HG02885 (cell line): Measurements from ENCODE around the gene RHBDL2.
"Not testable (repeated sequence)": the region's sequence is repeated elsewhere in the genome, so short reads cannot be mapped to it uniquely, and the experiment has no call there.

Source experiments
- ATAC-seq: cut with Tn5 transposase; IDR thresholded peaks from one replicate; pipeline ENCODE4 v1.9.1; 2021; ENCODE audit warnings: mild to moderate bottlenecking; ENCODE audit not compliant: unreplicated experiment, poor library complexity

Gene RHBDL2, protein sequence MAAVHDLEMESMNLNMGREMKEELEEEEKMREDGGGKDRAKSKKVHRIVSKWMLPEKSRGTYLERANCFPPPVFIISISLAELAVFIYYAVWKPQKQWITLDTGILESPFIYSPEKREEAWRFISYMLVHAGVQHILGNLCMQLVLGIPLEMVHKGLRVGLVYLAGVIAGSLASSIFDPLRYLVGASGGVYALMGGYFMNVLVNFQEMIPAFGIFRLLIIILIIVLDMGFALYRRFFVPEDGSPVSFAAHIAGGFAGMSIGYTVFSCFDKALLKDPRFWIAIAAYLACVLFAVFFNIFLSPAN

DNA sequence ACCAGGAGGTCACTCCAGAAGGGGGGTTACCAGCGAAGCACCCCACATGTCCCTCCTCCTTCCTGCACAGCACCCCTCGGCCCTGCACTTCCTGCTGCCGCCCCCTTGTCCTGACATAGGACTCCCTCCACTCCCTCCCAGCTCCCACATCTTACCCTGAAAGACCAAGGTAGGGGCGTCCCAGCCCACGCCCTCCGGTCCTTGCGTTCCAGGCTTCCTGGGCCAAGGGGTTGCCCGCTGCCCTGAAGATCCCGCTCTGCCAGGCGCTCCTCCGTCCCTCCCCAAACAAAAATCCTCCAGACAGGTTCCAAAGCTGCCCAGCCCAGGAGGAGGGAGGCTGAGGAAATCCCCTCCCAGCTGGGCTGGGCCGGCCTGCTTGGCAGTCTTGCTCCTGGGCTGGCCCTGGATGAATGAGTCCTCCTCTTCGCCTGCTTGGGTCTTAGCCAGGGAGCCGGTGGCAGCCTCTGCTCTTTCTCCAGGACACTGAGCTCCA lies at the start of gene RHBDL2:
TSS of gene RHBDL2 (minus strand) at position 304 of the 493 bp plus-strand sequence. CDS start 22,618 bp downstream, outside the sequence.
- no peak for ATAC-seq

DNA sequence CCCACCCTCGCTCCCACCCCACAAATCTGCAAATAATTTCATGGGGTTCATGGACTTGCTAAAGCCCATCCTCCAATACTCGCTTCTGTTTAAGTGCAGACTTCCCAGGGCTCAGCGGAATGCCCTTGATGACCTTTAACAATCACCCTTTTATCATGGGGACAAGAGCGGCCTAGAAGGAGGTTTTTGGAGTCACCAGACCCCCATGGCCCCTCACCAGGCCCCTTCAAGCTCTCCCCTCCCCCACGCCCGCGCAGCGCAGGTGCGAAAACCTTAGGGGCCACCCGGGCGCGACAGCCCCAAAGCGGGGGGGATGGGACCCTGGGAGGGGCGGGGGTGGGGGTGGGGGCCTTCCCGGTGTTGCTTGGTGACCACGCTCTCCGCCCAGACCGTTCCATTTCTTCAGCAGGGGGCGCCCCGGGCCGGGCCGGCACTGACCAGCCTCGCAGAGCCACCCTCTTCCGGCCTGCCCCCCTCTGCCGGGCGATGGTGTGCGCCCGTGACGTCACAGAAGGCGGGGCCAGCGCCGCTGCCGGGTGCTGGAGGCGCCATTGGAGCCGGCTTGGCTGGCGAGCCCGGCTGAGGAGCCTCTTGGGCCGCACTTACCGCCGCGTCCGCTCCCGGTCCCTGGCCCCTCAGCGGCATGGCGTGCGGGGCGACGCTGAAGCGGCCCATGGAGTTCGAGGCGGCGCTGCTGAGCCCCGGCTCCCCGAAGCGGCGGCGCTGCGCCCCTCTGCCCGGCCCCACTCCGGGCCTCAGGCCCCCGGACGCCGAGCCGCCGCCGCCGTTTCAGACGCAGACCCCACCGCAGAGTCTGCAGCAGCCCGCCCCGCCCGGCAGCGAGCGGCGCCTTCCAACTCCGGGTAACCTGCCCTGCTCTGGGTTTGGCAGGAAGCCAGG lies 49.4 kb upstream of the RHBDL2 start, which contains the start of gene AKIRIN1:
TSS of gene AKIRIN1 (plus strand) at position 539 of the 900 bp plus-strand sequence. CDS start at position 644, 105 bp downstream.
- ATAC-seq = peak; percentile 95

DNA sequence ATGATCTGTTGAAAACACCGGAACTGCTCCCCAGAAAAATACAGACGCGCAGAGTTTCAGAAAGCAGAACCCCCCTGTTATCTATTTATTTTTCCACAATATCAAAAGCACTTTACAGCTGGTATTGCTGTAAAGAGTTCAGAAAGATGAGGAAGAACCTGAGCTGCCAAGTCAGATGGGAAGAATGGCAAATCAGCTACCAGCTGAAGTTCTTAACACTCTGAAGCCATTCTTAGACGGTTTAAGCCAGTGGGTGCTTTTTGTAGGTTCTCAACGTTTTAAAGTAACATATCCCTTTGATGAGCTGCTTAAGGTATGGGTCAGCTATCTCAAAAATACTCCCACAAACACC lies 48.7 kb upstream of the RHBDL2 start:
- ATAC-seq = no peak

DNA sequence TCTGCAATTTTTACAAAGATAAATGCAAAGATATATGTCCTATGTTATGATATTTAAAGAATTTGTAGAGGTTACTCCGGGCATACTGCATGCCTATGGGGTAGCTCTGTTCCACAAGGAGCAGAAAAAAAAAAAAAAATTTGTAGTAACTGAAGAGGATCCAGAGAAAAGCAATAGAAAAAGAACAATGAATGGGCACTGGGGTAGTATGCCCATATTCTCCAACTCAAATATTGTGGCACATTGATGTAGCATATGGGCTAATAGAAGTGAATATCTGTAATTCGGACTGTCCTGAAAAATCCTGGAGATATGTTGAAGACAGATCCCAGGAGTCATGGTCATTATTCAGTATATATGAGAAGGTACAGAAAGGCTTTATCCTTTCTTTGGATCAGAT lies 48.3 kb upstream of the RHBDL2 start:
- ATAC-seq = no peak

DNA sequence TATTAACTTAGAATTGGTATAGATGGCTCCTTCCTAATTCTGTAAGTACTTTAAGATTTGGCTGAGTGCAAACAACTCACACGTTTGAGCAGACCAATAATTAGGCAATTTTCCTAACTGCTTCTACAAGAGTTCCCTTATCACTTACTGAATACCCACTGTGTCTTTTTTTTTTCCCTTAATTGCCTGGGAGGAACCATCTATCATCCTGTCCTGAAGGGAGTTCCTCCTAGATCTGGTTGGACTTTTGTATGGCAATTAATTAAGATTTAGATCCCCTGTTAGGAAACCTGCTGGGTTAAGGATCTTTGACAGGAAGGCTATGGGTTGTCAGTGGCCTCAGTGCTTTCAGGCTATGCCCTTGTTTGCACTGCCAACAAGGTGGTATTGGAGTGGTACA lies 37.8 kb upstream of the RHBDL2 start:
- ATAC-seq = not testable (repeated sequence)

DNA sequence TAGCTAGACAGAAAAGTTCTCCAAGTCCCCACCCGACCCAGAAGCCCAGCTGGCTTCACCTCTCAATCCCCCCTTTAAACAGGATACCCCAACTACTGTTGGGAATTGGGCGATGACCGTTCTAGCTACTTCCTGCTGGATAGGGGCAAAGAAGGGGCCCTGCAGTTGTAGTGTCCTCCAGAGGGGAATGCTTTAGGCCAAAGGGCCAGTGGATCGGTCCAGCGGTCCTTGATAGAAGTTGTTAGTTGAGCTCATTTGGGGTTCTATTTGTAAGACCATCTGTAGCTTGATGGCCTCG lies 36.6 kb upstream of the RHBDL2 start:
- ATAC-seq = not testable (repeated sequence)

DNA sequence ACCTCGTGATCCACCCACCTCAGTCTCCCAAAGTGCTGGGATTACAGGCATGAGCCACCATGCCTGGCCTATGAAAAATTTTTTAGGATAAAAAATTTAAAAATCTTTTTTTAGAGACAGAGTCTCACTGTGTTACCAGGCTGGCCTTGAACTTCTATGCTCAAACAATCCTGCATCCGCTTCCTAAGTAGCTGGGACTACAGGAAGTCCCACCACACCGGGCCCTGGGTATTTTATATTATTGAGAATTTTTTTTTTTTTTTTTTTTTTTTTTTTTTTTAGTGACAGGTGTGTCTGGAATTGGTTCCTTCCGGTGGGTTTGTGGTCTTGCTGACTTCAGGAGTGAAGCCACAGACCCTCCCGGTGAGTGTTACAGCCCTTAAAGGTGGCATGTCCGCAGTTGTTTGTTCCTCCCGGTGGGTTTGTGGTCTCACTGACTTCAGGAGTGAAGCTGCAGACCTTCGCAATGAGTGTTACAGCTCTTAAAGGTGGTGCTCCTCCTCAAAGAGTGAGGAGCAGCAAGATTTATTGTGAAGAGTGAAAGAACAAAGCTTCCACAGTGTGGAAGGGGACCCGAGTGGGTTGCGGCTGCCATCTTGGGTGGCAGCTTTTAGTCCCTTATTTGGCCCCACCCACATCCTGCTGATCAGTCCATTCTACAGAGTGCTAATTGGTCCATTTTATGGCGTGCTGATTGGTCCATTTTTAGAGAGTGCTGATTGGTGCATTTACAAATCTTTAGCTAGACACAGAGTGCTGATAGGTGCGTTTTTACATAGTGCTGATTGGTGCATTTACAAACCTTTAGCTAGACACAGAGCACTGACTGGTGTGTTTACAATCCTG lies 36.0 kb upstream of the RHBDL2 start:
- not testable (repeated sequence) for ATAC-seq

DNA sequence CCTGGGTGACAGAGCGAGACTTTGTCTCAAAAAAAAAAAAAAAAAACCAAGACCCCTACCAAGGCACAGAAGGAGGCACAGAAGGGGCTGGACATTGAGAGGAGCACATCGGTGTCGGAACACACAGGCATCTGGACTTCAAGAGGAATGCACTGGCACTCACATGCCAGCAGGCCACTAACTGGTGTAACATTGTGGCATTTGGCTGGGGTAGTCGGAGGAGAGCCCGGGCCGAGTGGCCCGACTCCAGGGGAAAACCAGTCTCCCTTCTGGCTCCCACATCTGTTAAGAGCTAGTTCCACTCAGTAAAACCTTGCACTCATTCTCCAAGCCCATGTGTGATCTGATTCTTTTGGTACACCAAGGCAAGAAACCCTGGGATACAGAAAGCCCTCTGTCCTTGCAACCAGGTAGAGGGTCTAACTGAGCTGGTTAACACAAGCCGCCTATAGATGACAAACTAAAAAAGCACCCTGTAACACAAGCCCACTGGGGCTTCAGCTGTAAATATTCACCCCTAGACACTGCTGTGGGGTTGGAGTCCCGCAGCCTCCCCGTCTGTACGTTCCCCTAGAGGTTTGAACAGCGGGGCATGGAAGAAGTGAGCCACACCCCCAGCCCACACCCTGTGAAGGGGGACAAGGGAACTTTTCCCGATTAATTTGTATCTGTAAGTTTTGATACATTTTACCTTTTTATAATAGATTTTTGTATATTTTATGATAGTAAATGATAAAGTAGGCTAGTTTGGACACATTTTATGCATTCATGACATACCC lies 32.2 kb upstream of the RHBDL2 start:
- no peak for ATAC-seq

DNA sequence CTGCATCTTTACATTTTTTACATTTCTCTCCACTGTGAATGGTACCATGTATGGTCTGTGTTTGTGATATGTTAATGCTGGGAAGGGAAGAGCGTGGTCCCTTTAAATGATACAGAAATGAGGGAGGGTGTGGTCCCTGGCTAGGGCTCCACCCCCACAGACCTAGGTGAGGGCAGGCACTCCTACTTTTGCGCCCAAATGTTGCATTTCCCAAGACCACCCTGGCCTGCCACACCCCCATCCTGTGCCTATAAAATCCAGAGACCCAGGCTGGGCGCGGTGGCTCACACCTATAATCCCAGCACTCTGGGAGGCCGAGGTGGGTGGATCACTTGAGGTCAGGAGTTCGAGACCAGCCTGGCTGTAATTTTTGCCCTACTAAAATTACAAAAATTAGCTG lies 31.5 kb upstream of the RHBDL2 start:
- ATAC-seq = not testable (repeated sequence)

DNA sequence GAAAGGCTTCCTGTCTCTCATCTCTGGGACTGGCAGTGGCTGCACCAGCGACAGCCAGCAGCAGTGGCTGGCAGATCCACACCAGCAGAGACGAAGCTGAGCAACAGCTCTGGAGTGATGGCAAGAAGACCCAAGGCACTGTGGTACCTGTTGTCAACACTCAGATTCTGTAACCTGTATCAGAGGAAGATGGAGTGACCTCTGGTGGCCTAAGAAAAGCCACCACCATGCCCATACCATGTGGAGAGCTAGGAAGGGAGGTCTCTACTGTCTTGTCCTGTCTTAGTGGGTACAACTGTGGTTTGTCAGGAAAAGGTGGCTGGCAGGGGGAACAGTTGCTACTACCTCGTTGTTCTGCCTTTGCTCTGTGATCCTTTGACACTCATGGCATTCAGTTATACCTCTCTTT lies 22.5 kb upstream of the RHBDL2 start:
- ATAC-seq = no peak

DNA sequence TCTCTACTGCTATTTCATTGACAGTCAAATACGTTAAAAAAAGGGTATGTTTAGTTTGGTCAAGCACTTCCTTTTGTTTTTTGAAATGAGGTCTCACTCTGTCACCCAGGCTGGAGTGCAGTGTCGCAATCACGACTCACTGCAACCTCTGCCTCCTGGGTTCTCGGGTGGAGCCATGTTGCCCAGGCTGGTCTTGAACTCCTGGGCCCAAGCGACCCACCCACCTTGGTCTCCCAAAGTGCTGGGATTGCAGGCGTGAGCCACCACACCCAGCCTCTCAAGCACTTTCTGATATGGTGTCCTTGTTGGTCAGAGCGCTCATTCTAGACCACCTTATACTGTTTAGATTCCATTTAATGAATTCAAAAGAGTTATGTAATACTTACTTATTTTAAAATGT lies 20.9 kb upstream of the RHBDL2 start:
- no peak for ATAC-seq

DNA sequence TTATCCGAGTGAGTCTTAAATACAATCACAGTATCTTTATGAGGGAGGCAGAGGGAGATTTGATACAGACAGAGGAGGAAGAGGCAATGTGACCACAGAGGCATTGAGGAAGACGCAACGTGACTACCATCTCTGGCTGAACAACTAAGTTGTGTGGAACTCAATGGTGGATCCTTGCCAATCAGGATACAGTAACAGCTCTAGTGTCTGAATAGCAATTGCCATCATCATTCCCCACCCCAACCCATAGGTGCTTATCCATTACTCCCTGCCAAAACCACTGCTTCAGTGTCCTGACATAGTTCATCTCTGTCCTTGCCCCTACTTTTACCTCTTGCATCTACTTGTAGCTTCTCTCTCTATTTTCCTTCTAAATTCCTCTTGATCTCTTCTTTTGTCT lies 20.5 kb upstream of the RHBDL2 start:
- ATAC-seq = no peak

DNA sequence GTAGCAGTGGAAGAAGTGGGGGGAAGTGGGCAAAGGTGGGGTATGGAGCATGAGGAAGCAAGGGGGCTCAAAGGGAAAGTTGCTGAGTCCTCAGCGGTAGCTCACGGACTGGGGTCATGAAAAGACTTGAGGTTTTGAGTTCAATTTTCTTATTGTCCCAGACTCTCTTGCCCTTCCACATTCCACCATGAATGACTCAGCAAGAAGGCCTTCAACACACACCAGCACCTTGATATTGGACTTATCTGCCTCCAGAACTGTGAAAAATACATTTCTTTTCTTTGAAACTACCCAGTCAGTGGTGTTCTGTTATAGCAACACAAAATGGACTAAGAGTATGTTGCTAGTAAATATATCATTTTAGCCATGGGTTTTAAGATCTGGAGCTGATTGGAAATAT lies 17.3 kb upstream of the RHBDL2 start:
- no peak for ATAC-seq

DNA sequence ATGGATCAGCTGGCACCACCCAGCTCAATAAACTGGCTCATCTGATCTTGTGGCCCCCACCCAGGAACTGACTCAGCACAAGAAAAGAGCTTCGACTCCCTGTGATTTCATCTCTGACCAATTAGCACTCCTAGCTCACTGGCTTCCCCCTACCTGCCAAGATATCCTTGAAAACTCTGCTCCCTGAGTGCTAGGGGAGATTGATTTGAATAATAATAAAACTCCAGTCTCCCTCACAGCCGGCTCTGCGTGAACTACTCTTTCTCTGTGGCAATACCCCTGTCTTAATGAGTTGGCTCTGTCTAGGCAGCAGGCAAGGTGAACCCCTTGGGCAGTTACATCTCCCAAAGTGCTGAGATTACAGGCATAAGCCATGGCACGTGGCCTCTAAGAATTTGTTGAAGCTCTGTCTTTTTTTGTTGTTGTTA lies 11.8 kb upstream of the RHBDL2 start:
- ATAC-seq = no peak

DNA sequence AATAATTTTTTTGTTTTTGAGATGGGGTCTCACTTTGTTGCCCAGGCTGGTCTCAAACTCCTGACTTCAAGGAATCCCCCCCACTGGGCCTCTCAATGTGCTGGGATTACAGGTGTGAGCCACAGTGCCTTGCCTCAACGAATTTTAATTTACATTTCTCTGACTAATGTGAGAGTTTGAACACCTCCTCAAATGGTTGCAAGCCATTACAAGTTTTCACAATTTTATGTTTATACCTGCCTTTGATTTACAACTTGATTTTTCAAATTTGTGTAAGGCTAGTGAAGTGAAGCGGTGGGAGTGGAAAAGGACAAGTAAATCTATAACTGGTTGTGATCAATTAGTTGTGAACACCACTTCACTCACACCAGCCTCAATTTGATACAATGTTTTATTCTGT lies 8.9 kb upstream of the RHBDL2 start:
- no peak for ATAC-seq

DNA sequence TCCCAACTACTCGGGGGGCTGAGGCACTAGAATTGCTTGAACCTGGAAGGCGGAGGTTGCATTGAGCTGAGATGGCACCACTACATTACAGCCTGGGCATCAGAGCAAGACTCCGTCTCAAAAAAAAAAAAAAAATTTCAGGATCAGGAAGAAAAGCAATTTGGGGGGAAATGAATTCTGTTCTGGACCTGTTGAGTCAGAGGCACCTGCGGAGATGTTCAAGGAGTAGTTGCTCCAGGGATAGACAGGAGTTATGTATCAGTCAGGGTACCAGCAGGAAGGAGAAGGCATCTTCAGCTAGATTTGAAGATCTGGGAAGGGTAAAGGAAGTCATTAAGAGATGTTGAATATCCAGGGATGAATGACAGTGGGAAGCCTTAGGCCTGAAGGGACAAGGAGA lies 2.9 kb upstream of the RHBDL2 start:
- no peak for ATAC-seq

DNA sequence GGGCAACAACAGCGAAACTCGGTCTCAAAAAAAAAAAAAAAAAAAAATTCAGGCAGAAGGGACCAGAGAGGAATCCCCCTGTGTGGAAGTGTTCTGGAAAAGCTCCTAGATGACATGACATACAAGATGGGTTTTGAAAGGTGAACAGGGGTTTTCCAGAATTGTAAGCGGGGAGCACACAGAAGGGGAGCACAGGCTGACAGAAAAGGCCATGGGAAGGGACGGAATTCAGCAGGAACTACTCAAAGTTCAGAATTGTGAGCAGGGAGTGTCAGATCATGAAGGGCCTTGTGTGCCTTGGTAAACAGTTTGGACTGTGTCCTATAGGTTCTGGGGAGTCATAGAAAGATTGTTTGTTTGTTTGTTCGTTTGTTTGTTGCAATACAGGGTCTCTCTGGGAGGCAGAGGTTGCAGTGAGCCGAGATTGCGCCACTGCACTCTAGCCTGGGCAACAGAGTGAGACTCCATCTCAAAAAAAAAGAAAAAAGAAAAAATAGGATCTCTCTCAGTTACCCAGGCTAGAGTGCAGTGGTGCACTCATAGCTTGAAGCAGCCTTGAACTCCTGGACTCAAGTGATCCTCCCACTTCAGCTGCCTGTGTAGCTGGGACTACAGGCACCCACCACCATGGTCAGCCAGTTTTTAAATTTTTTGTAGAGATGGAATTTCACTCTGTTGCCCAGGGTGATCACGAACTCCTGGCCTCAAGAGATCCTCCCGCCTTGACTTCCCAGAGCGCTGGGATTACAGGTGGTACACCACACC lies 1.2 kb upstream of the RHBDL2 start:
- ATAC-seq = no peak

DNA sequence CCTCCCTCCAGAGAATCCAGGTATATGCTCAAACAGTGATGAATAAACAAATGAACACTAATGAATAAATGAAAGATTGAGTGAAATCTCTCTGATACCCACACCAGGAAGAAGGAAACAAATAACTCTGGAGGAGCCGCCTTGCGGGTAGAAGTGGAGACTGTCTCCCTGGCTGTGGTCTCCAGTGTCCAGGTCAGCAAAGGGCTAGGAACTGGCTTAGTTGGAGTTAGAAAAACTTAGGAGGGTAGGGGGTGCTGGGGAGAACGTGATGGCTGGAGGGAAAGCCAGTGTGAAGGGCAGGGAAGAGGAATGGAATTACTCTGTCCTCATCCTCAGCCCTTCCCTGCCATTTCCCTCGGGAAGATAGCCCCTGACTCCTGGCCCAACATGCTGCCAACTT lies 537 bp downstream of the RHBDL2 start:
- ATAC-seq = no peak
